ENCODE results near the gene L3MBTL4. TPM values are rescaled to one million over a fixed set of nuclear protein-coding genes. Genes with fewer than 3 reads are reported as not detected.

L3MBTL4 gene
- total RNA-seq, 3 donors from 2014 or later, result 4.9 to 13.9 (median 5.4) TPM

DNA sequence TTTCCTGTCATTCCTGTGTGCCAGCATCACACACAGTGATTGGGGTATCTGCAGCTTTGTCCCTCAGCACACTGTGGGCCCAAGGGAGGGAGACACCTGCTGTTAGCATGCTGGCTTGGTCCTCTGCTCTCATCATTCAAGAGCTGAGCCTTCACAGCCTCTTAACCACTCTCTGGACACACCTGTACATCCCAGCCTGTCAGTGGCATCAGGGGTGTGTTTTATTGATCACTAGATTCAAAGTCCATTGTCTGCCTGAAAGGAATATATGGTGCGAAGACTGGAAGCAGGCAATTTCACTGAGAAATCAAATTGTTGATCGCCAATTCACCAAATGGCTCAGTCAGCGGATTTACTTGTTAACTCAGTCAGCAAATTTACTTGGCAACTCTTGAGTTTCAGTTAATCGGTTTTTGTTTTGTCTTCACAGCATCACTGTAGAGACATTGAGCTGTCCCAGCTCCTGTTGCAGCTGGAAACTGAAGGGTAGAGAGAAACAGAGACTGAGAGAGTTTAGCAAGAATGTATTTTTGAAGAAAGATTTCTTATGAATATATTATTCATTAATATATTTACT, 463.1 kb downstream of the L3MBTL4 start:
- TF ChIP-seq, protein P1, sequence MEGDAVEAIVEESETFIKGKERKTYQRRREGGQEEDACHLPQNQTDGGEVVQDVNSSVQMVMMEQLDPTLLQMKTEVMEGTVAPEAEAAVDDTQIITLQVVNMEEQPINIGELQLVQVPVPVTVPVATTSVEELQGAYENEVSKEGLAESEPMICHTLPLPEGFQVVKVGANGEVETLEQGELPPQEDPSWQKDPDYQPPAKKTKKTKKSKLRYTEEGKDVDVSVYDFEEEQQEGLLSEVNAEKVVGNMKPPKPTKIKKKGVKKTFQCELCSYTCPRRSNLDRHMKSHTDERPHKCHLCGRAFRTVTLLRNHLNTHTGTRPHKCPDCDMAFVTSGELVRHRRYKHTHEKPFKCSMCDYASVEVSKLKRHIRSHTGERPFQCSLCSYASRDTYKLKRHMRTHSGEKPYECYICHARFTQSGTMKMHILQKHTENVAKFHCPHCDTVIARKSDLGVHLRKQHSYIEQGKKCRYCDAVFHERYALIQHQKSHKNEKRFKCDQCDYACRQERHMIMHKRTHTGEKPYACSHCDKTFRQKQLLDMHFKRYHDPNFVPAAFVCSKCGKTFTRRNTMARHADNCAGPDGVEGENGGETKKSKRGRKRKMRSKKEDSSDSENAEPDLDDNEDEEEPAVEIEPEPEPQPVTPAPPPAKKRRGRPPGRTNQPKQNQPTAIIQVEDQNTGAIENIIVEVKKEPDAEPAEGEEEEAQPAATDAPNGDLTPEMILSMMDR (IDR thresholded peaks at IDR 0.05), result no peak
- DNase-seq (no peak), ATAC-seq (peak; percentile 18)
- Histone ChIP-seq H3K4me3 (no peak overlapping the region), H3K9me3 (no peaks in the 10 kb centered on the region), H3K36me3 (ENCODE audit: low read depth) (no peaks in the 10 kb centered on the region), H3K4me1 (ENCODE audit: low read depth) (no peaks in the 10 kb centered on the region)
- intact Hi-C loops (cut with DNase I, micrococcal nuclease), result no loop called here

DNA sequence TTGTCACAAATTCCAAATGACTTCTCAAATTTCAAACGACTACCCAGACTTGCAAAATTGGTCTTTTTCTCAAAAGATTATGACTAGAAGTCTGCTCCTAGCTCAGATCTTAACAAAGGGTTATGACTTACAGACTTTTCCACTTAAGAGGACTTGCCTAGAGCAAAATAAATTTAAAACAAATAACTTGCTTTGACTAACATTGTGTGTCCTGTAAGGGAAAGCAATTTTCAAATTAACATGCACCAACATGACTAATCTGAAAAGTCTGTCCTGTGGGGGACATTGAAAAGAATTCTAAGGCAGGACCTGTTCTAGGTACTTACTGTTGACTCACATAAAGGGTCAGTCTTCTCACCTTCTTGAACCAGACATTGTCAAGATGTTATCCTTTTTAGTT, 465.9 kb downstream of the L3MBTL4 start:
- no peak for ATAC-seq
- Histone ChIP-seq H3K36me3 (ENCODE audit: low read depth) (no peaks in the 10 kb centered on the region), H3K4me3 (no peak overlapping the region), H3K9me3 (no peaks in the 10 kb centered on the region), H3K4me1 (ENCODE audit: low read depth) (no peaks in the 10 kb centered on the region)
- intact Hi-C loops (cut with DNase I, micrococcal nuclease), result no loop called here
- DNase-seq, result no peak
- TF ChIP-seq, protein P1 (IDR thresholded peaks at IDR 0.05), result no peak

DNA sequence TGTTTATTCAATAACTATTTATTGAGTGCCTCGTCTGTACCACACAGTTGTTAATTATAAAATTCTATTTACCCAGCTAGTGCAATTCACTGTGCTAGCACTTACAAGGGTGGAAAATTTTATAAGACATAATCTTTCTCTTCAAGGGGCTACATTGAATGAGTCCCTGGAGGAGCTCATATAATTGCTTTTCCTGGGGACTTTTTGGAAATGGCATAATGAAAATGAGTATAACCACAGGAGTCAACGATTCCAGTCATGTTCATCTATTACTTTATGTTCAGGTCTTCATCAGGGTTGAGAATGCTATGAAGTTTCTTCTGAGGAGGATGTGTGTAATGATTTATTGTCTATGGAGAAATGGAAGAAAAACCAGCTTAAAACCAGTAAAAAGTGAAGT, 466.5 kb downstream of the L3MBTL4 start:
- TF ChIP-seq, protein P1 (IDR thresholded peaks at IDR 0.05), result no peak
- Histone ChIP-seq H3K36me3 (ENCODE audit: low read depth) (no peaks in the 10 kb centered on the region), H3K4me1 (ENCODE audit: low read depth) (no peaks in the 10 kb centered on the region), H3K4me3 (no peak overlapping the region), H3K9me3 (no peaks in the 10 kb centered on the region)
- no peak for DNase-seq
- intact Hi-C loops (cut with DNase I, micrococcal nuclease), result no loop called here
- ATAC-seq, result no peak

DNA sequence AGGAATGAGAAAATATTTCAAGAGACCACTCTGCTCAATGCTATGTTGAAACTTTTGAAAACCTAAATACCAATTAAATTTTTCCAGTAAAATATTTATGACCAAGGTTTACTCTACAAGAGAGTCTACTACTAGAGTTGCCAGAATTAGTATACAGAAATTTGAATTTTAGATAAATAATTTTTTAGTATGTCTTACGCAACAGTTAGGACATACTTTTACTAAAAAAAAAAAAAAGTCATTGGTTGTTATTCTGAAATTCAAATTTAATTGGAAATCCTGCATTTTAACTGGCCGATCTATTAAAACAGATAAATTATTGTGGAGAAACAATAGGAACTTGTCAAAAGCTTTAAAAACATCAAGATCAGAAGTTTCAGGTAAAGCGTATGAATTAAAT, 470.3 kb downstream of the L3MBTL4 start:
- intact Hi-C loops (cut with DNase I, micrococcal nuclease), result no loop called here
- Histone ChIP-seq H3K4me3 (no peak overlapping the region), H3K9me3 (no peaks in the 10 kb centered on the region), H3K4me1 (ENCODE audit: low read depth) (no peaks in the 10 kb centered on the region), H3K36me3 (ENCODE audit: low read depth) (no peaks in the 10 kb centered on the region)
- no peak for ATAC-seq
- TF ChIP-seq, protein P1 (IDR thresholded peaks at IDR 0.05), result no peak
- no peak for DNase-seq

DNA sequence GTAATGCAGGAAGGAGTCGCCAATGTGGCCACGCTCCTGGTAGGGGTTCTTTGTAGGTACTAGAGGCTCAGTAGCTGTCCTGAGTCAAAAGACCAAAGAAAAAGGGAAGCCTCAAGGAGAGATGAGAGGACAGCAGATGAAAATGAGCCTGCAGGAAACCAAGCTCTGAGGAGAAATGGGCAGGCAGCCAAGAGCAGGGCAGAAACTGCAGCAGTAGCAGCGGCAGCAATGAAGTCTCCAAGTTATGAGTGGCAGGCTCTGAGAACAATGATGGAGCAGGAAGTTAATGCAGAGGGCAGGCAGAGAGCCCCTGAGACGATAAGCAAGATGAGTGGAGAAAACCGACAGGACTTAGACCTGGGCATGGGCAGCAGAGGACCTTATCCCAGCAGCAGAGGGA, 471.2 kb downstream of the L3MBTL4 start:
- no peaks in the 10 kb centered on the region for H3K36me3 ChIP-seq (ENCODE audit: low read depth)
- DNase-seq (no peak), ATAC-seq (no peak)
- no peaks in the 10 kb centered on the region for H3K4me1 ChIP-seq (ENCODE audit: low read depth)
- H3K9me3 ChIP-seq, result no peaks in the 10 kb centered on the region
- intact Hi-C loops (cut with DNase I, micrococcal nuclease), result no loop called here
- no peak overlapping the region for H3K4me3 ChIP-seq
- TF ChIP-seq, protein P1 (IDR thresholded peaks at IDR 0.05), result no peak

DNA sequence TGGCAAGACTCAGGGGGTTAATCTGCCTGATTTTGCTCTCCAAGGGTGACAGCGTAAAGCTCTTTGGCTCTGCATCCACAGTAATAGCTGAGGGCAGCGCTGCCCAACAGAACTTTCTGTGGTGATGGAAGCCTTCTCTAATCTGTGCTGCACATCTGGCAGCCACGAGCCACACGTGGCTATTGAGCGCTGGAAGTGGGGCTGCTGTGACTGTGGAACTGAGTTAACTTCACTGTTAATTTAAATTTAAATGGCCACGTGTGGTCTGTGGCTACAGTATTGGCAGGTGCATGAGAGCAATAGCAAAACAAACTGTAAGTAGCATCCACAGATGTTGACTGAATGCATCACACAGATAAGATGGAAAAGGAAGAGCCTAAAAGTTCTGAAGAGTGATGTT, 472.1 kb downstream of the L3MBTL4 start:
- TF ChIP-seq, protein P1 (IDR thresholded peaks at IDR 0.05), result no peak
- ATAC-seq (no peak), DNase-seq (no peak)
- Histone ChIP-seq H3K4me3 (no peak overlapping the region), H3K36me3 (ENCODE audit: low read depth) (no peaks in the 10 kb centered on the region), H3K9me3 (no peaks in the 10 kb centered on the region), H3K4me1 (ENCODE audit: low read depth) (no peaks in the 10 kb centered on the region)
- intact Hi-C loops (cut with DNase I, micrococcal nuclease), result no loop called here

Measured in mucosa of descending colon (tissue), 3 donors.